ENCODE results near the gene ADM.
A peak's percentile ranks its signal among the peaks of the same experiment; 100 is the strongest.

The ADM gene

DNA sequence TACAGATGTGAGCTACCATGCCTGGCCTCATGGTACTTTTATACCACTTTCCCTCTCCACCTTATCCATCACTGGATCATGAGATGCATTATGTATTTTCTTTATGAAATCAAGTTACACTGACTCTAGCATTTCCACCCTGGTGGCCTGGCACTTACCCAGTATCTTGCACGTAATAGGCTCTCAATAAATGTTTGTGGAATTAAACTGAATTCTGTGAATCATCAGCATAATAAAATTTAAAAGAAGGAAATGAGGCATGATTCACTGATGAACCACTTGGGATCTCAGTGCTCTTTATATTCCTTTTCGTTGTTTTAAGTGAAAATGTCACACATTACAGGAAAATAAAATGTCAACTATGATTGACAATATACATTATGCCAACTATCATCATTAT lies 25.1 kb downstream of the ADM start:
- no peak for DNase-seq

DNA sequence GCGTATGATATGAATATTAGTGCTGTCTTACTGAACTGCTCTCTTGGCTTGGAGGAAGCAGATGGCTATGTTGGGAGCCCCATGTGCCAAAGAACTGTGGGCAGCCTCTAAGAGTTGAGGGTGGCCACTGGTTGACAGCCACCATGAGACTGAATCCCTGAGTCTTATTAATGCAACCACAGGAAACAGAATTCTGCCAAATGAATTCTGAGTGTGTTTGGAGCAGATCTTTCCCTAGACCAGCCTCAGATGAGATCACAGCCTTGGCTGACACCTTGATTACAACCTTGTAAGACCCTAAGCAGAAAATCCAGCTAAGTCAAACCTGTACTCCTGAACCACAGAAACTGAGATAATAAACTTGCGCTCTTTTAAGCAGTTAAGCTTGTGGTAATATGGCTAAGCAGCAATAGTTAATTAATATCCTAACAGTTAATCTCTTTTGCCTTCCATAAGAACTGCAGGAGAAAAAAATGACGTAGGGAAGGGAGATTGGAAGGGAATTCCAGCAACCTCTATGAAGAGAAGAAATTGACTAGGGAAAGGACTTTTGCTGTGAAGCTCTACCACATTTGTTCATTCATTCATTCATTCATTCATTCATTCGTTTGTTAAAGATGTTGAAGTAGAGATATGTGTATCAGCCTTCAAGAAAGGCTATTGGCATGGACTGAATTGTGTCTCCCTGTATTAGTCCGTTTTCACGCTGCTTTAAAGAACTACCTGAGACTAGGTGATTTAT lies 26.8 kb downstream of the ADM start:
- DNase-seq: no peak

DNA sequence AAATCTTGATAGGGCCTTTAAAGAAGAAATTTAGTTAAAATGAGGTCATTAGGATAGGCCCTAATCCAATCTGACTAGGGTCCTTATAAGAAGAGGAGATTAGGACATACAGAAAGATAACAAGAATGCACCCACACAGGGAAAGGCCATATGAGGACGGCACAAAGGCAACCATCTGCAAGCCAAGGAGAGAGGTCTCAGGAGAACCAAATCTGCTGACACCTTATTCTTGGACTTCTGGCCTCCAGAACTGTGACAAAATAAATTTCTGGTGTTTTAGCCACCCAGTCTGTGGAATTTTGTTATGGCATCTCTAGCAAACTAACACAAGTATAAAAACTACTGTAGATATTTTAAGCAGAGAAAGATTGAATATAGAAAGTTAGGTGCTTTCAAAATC lies 28.6 kb downstream of the ADM start:
- no peak for DNase-seq

DNA sequence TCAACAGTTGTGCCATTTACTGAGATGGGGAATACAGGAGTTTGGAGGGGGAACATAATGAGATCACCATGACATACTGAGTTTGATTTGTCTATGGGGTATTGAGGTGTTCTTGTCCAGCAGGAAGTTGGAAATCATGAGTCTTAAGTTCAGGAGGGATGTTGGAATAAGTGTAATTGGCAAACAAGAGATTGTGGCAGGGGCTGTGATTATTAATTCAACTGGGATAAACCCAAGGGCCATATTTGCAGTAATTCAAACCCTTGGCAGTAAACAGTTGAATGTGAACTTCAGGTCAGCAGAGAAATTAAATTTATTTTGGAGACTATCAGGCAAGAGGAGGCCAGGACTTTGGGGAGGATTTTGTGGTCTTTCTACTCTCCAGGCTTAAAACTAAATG lies 33.4 kb downstream of the ADM start:
- DNase-seq: no peak

DNA sequence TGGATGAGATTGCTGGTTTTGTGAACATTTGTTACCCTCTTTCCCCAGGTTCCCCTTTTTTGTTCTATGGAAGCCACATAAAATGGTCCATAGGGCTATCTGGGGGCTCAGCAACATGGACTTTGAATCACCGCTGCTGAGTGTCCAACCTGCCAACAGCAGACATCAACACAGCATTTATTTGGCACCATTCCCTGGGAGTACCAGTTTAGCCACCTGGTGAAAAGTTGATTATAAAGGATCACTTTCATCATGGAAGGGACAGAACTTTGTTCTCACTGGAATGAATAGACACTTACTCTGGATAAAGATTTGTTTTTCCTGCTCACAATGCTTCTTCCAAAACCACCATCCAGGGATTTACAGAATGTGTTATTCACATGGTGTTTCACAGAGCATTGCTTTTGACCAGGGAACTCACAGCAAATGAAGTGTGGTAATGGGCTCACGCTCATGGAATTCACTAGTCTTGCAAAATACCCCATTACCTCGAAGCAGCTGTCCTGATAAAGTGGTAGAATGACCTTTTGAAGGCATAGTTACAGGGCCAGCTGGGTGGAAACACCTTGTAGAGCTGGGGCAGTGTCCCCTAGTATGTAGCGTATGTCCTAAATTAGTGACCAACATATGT lies 43.9 kb downstream of the ADM start:
- no peak for DNase-seq

DNA sequence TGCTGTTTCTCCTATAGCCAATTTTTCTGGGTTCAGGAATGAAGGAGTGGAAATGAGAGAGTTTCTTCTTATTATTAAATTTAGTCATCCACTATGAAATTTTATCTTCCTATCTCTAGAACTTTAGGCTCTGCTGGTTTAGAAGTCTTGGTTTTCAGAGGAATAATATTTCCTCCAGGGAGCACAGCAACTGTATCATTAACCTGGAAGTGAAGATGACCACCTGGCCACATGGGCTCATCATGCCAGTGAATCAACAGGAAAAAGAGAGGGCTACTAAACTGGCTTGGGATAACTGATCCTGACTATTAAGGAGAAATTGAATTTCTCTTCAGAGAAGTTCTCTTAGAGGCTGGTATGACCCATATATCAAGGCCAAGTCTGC lies 44.4 kb downstream of the ADM start:
- no peak for DNase-seq

DNA sequence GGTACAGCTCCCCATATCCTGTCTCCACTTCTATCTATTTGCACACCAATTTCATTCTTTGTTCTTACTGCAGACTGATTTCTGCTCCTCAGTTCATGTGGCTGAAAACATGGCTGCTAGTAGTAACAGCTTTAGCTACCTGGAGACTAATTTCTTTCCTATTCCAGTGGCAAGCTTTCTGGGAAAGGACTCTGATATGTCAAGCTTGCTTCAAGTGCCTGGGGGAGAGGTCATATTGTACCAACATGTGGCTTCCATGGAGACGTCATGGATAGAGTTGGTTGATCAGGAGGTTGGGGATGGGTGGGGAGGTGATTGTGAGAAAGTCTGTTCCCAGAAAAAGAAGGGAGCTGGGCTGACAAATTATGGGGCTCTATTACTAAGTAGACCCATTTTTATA lies 44.9 kb downstream of the ADM start:
- DNase-seq: no peak

DNA sequence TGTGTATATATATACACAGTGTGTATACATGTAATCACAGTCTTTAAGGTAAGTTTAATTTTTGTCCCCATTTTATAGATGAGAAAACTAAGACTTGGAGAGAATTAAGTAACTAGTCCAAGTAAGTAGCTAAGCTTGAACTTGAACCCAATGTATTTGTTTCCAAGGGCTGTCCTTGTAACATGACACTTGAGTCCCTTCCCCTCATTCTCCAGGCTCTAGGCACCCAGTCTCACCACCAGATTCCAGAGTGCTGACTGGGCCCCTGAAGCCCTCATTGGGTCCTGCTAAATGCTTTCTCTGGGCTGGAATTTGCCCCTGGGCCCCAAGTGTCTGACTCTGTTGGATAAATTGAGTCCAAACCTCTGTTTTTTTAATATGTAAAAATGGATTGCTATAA lies 45.5 kb downstream of the ADM start:
- no peak for DNase-seq

DNA sequence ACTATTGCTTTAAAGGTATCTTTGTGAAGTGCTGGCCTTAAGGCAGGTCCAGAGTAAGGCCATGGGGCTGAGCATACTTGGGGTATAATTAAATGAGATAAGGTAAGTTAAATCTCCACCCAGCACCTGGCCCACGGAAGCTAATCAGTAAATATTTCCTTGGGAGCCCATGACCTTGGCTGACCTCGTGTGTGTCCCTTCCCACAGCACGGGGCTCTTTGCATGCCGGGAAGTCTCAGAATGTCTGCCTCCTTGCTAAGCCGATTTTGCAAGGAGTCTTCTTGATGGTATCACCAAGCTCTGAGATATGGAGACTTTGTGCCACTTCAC lies 46.5 kb downstream of the ADM start:
- DNase-seq: no peak

DNA sequence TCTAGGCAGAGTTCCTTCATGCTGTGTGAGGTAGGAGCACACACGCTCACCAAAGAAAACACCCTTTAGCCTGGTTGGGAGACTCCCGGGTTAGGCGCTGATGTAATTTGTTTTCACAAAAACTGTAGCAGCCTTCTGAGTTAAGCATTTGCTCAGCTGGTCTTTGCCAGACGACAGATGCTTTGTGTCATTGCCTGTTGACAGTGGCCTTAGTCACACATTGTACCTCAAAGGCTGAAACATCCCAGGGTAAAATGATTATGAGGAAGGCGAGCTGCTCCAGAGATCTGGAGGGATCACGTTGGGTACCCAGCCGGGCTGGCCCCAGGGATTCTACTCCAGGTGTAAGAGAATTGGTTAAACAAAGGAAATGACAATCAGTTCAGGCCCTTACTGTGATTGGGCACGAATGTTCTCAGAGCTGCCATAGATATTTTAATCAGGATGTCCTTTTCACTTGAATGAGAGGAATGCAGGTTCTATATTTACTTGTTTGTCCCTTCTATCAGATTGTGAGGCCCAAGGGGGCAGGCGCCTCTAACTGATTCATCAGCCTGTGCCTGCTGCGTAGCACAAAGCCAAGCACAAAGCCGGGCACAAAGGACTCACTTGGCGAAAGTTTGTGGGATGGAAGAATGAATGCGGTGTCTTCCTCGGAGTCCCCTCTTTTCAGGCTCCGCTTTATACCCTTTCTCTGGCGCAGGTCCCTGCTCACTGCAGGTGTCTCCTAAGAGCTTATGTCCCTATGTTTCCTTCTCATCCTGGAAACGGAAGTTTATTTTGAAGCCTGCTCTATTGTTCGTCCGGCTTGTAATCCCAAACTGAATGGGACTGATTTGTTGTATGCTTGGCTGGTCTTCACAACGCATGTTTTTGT lies 47.1 kb downstream of the ADM start:
- no peak for DNase-seq

DNA sequence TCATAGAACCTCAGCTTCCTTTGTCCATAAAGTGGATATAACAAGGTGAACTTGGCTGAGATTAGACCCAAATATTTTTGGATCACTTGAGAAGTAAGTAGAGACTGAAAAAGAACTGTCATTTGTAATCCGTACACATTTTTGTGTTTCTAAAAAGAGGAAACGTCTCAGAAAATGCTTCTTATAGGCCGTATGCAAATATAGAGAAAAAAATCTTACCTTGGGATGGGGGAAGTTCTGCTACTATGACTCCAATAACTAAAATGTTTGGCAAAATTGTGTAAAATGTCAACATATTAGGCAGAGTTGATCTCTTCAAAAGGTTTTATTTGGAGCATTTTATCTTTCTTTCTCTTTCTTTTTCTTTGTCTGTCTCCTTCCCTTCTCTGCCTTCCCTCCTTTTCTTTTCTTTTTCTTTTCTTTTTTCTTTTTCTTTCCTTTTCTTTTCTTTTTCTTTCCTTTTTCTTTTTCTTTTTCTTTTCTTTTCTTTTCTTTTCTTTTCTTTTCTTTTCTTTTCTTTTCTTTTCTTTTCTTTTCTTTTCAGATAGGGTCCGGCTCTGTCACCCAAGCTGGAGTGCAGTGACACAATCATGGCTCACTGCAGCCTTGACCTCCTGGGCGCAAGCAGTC lies 48.2 kb downstream of the ADM start:
- DNase-seq: no peak

DNA sequence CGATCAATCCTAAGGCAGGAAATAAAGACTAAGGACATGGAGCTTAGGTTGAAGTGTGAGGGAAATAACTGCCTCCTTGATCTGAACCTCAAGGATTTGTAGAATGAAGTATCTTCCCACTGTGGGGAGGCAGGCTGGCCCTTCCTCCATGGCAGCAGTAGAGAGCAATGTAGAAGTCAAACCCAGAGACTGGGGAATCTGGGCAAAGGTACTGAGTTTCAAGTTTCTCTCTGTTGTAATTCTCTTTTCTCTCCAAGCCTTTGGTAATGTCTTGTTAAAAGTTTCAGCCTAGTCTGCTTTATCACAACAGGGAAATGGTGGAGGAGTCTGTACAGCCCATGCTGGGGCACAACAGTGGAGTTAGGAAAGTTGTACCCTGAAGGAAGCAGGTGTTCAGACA lies 49.5 kb downstream of the ADM start:
- no peak for DNase-seq

DNA sequence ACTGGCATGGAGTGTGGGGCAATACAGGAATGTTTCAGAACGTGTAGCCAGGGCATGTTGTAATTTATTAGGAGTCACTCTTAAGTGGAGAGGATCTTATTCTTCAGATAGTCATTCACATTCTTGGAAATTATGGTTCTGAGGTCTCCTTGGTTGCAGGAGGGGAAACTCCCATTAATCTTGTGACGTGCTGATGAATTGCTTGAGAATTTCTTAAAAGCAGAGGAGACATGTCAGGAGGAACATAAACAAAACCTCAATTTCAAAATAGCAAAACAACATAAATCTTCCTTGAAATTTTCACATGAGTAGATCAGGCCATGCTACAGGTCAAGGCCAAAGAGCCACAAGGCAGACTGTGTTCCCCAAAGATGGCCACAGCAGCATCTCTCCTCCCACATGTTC lies 50.4 kb downstream of the ADM start:
- peak; percentile 79 for DNase-seq

DNA sequence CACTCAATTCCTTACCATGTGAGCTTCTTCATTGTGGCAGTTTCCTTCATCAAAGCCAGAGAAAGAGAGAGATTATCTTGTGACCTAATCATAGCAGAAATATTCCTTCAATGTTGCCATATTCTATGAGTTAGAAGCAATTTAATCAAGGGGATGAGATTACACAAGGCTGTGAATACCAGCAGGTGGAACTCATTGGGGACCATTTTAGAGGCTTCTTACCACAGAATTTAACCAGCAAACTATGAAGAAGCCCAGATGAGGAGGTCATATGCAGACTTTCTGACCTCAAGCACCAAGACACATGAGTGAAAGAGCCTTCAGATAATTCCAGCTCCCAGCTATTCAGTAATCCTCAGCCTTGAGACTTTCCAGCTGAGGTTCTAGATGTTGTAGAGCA lies 51.3 kb downstream of the ADM start:
- DNase-seq: no peak
